GM18502 (cell line): Measurements from ENCODE around the gene HIRA.

Experiments used
- ATAC-seq: cut with Tn5 transposase; IDR thresholded peaks from one replicate; pipeline ENCODE4 v1.9.1; 2021; ENCODE audit warnings: mild to moderate bottlenecking; ENCODE audit not compliant: unreplicated experiment, poor library complexity

The HIRA gene

GRCh38 chr22:19412923-19413322 is 18.6 kb downstream of the HIRA start:
- ATAC-seq, result no peak

GRCh38 chr22:19412478-19412877 is 19.1 kb downstream of the HIRA start:
- no peak for ATAC-seq

- no peak for ATAC-seq
Observed at GRCh38 chr22:19411690-19412045, 19.9 kb downstream of the HIRA start.

- ATAC-seq, result no peak
Observed at GRCh38 chr22:19410941-19411689, 20.4 kb downstream of the HIRA start.

GRCh38 chr22:19407649-19408606 is 23.6 kb downstream of the HIRA start:
- no peak for ATAC-seq

GRCh38 chr22:19406846-19407245 is 24.7 kb downstream of the HIRA start:
- no peak for ATAC-seq

GRCh38 chr22:19406281-19406811 is 25.2 kb downstream of the HIRA start:
- ATAC-seq, result no peak

- ATAC-seq, result no peak
Observed at GRCh38 chr22:19405652-19406051, 25.9 kb downstream of the HIRA start.

- no peak for ATAC-seq
Observed at GRCh38 chr22:19405133-19405532, 26.4 kb downstream of the HIRA start.

GRCh38 chr22:19404676-19405075 is 26.9 kb downstream of the HIRA start:
- ATAC-seq, result no peak

- no peak for ATAC-seq
Observed at GRCh38 chr22:19402642-19403191, 28.8 kb downstream of the HIRA start.

GRCh38 chr22:19401483-19401882 is 30.1 kb downstream of the HIRA start:
- no peak for ATAC-seq

GRCh38 chr22:19400881-19401280 is 30.7 kb downstream of the HIRA start:
- ATAC-seq, result no peak

GRCh38 chr22:19398652-19399051 is 32.9 kb downstream of the HIRA start:
- no peak for ATAC-seq

GRCh38 chr22:19398206-19398605 is 33.3 kb downstream of the HIRA start:
- ATAC-seq, result no peak

- no peak for ATAC-seq
Observed at GRCh38 chr22:19397734-19398104, 33.8 kb downstream of the HIRA start.

- no peak for ATAC-seq
Observed at GRCh38 chr22:19396934-19397733, 34.4 kb downstream of the HIRA start.

GRCh38 chr22:19396561-19396933 is 35.0 kb downstream of the HIRA start:
- no peak for ATAC-seq

GRCh38 chr22:19395276-19395675 is 36.3 kb downstream of the HIRA start:
- ATAC-seq, result no peak
